Skeletal muscle cell (primary cell): ENCODE results near the gene SLC10A7.

Source experiments
- DNase-seq: peaks from one replicate; pipeline ENCODE4 v3.0.0-alpha.2; 2010; ENCODE audit warnings: low read depth
- H3K4me3 ChIP-seq: 2 replicates; pipeline ENCODE4 v1.5.1; 2011; ENCODE audit warnings: low read depth, mild to moderate bottlenecking, control low read depth, low read length, moderate library complexity

Gene SLC10A7

GRCh38 chr4:146446555-146446954, 75.2 kb downstream of the SLC10A7 start:
- no peak overlapping the region for H3K4me3 ChIP-seq
- DNase-seq, result no peak

- H3K4me3 ChIP-seq, result no peak overlapping the region
- no peak for DNase-seq
Observed at GRCh38 chr4:146445198-146446150, 76.3 kb downstream of the SLC10A7 start.

DNA sequence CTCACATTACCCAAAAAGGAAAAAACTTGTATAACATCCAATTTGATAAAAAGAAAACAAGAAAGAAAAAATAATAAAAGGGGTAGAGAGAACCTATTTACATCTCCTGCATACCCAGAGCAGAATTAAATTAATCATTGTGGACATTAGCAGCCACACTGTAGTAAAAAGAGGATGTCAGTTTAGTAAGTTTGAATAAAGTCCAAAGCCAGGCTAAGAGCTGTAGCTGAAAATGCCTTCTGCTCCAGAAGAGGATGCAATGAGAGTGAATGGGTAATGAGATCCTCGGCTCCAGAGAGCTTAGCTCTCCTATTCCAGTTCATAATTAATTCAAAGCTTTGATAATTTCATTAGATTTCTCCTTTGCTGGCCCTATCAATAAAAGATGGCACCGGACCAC, 78.2 kb downstream of the SLC10A7 start:
- no peak overlapping the region for H3K4me3 ChIP-seq
- no peak for DNase-seq

- DNase-seq, result peak; percentile 22
- no peak overlapping the region for H3K4me3 ChIP-seq
Observed at GRCh38 chr4:146442801-146443200, 78.9 kb downstream of the SLC10A7 start.

- H3K4me3 ChIP-seq, result no peak overlapping the region
- no peak for DNase-seq
Observed at GRCh38 chr4:146439999-146440398, 81.7 kb downstream of the SLC10A7 start.

GRCh38 chr4:146439437-146439836, 82.3 kb downstream of the SLC10A7 start:
- DNase-seq, result no peak
- H3K4me3 ChIP-seq, result no peak overlapping the region

DNA sequence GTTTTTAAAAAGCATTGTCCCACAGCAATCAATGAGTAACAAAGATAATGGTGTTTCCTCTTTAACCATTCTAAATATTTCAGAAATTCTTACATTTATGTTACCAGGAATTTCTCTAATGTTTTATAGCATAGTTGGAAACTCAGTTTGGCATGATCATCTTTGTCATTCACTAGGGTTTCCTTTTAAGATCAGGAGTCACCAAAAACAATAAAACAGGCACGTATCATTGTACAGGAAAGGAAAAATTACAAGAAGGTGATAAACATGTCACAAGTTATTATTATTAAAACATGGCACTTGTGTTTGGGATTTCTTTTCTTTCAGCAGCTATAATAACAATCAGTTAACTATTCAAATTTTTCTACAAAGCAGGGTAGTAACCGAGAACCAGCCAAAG, 84.0 kb downstream of the SLC10A7 start:
- DNase-seq, result no peak
- no peak overlapping the region for H3K4me3 ChIP-seq

DNA sequence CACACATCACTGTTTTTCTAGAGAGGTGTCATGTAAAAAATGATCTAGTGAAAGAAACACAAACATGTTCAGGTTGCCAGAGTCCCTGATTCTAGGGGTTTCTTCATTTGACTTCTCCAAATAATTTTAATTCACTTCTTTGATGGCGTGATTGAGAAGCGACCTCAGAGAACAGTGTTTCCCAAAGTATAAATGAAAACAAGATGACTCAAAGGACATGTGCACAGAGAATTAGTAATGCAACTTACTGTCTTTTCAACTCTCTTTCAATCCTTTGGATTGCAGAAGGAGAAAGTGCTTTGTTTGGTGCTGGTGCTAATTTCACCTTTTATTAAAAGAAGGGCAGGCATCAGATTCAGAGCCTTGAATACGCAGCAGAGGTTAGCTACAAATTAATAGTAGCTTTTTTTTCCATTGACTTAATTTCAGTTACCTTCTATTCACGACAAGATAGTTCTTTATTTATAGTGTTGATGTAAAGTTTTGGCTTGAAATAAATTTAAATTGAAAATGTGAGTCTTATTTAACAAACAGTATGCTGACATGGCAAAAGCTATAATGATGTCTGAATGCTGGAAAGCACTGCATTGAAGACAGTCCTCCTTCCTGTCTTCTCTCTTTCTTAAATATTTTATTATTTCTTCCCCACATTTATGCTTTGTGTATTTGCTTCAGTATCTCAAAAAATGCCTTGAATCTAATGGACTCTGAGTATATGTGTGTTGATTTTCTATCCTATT, 85.1 kb downstream of the SLC10A7 start:
- DNase-seq, result no peak
- no peak overlapping the region for H3K4me3 ChIP-seq

DNA sequence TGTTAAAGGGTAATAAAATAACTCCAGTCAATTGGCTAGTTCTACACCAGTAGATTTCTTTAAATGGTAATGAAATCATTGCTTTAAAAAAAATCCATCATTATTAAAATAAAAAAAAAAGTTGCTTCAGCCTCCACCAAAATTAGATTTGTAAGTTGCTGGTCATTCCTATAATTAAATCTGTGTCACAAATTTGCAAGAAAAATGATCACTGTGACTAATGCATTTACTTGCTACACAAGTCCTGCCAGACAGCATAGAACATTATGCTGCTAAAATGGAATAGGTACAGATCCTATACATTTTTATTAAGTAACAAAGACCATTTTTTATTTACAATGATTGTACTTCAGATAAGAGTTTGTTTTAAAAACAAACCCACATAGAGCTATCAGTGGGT, 85.8 kb downstream of the SLC10A7 start:
- no peak for DNase-seq
- H3K4me3 ChIP-seq, result no peak overlapping the region

GRCh38 chr4:146432065-146432464, 89.7 kb downstream of the SLC10A7 start:
- H3K4me3 ChIP-seq, result no peak overlapping the region
- no peak for DNase-seq

DNA sequence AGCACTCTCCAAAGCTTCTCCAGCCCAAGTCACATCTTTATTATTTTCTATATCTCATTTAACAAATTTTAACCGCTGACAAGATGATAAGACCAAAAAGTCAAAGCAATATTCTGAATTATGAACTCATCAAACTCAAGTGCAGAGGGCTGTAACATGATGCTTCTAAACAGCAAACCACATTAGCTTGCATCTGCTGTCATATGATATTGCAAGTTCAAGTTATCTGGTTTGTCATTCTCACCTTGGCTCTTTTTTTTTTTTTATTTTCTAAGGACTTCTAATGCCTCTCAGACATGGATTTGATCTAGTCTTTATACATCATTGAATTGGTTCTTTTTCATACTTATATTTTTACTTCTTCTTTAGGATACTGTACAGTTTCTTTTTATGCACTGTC, 93.4 kb downstream of the SLC10A7 start:
- H3K4me3 ChIP-seq, result no peak overlapping the region

GRCh38 chr4:146417822-146418221, 103.9 kb downstream of the SLC10A7 start:
- H3K4me3 ChIP-seq, result no peak overlapping the region
- no peak for DNase-seq

More for the DNA sequence above, 93.4 kb downstream of the SLC10A7 start:
- no peak for DNase-seq

- no peak overlapping the region for H3K4me3 ChIP-seq
Observed at GRCh38 chr4:146415829-146416228, 105.9 kb downstream of the SLC10A7 start.

GRCh38 chr4:146407669-146408084, 114.1 kb downstream of the SLC10A7 start:
- DNase-seq, result no peak
- H3K4me3 ChIP-seq, result no peak overlapping the region

More at GRCh38 chr4:146415829-146416228, 105.9 kb downstream of the SLC10A7 start:
- no peak for DNase-seq

DNA sequence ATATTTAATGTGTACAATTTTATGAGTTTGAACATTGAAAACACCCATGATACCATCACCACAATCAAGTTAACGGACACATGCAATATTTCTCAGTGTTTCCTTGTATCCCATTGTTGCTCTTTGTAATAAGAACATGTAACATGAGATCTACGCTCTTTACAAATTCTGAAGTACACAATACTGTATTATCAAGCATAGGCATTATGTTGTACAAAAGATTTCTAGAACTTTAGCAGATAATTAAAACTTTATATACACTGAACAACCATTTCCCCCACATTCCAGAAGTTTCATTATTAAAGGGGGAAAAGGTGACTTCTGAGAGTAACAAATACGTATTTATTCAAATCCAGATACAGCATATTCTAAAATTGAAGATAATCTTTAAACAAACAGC, 114.5 kb downstream of the SLC10A7 start:
- H3K4me3 ChIP-seq, result no peak overlapping the region
- DNase-seq, result no peak

GRCh38 chr4:146401274-146401673, 120.5 kb downstream of the SLC10A7 start:
- H3K4me3 ChIP-seq, result no peak overlapping the region
- peak; percentile 74 for DNase-seq

DNA sequence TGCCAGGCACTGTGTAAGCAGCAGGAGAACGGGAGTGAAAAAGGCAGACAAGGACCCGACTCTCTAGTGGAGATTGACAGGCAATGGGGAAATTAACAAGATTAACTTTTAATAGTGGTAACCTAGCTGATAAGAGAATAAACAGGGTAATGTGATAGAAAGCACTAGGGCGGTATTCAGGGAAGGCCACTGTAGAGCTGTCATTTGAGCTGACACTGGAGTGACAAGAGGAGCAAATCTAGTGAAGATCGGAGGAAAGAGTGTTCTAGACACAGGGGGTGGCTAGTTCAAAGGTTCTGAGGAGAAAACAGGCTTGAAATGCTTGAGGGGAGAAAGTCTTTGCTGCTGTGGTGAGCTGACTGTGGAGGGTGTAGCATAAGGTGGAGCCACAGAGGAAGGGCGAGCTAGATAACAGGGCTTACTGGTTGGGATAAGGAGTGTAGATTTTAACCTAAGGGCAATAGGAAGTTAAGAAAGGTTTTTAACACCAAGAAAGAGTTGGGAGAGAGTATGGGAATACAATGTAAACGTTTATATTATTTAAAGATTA, 122.8 kb downstream of the SLC10A7 start:
- no peak for DNase-seq
- H3K4me3 ChIP-seq, result no peak overlapping the region

DNA sequence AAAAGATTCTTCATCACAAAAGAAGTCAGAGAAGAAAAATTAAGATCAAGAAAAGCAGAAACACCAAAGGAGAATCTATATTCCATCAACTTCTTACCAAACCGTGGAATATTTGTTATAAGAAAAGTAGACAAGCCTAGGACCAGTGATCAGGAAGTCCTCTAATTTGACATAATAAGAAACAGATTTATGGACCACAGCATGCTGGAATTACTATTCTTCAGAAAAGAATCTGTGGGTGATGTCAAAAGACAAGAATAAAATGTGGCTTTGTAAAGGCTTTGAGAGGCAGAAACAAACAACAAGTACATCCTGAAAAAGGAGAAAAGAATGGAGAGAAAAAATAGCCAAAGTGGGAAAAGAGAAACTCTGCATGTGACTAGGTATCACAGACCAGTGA, 123.3 kb downstream of the SLC10A7 start:
- no peak overlapping the region for H3K4me3 ChIP-seq
- no peak for DNase-seq

DNA sequence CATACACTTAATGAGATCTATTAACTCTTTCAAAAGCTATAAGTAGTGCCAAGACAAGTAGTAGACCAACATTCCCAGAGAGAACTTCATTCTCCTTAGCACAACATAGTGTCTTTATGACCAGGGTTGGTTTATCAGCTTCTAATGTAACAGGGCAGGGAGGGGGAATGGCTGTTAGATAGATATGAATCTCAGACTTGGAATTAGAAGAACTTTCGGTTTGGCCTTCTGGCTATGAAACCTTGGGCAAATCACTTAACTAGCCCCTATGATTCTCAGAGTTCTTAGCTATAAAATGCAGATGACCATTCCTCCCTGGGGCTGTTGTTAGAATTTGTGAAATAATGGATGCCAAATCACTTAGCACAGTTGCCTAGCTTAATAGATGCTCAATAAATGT, 132.2 kb downstream of the SLC10A7 start:
- H3K4me3 ChIP-seq, result no peak overlapping the region
- no peak for DNase-seq

- DNase-seq, result no peak
Observed at GRCh38 chr4:146382194-146382593, 139.5 kb downstream of the SLC10A7 start.

More at GRCh38 chr4:146382194-146382593, 139.5 kb downstream of the SLC10A7 start:
- no peak overlapping the region for H3K4me3 ChIP-seq
